NOMO-1 treated with DMSO at 0.1 percent for 48 hours (cell line): ENCODE data around the gene VIPAS39.
A peak's percentile ranks its signal among the peaks of the same experiment; 100 is the strongest.
"Not testable (repeated sequence)": the region's sequence is repeated elsewhere in the genome, so short reads cannot be mapped to it uniquely, and the experiment has no call there.

ENCODE experiments used
- DNase-seq: peaks from one replicate; lab custom pipeline; 2025; ENCODE audit not compliant: unreplicated experiment; lab: John Stamatoyannopoulos, UW

VIPAS39 gene

DNA sequence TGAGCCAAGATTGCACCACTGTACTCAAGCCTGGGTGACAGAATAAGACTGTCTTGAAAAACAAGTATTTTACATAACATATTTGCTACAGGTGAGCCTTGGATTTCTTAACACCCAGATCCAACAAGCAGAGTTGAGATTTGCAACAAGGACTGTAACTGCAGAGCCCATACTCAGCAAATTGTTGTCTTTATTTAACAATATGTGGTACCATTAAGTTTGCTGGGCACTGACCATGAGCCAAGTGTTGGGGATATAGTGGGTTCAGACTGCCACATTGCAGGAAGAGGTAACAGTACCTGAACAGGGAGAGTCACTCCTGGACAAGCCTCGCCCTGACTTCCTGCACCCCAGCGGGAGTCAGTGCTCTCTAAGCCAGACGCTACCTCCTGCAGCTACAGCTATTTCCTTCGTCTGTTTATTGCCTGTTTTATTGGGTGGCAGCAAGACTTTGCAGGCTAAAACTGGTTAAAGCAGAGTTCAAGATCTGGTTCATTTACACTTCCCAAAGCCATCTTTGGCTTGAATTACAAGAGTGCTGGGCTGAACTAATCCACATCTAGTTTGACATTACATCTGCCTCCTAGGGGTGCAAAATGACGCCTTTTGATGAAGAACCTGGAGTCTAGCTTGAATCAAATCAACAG lies 12.9 kb upstream of the VIPAS39 start:
- DNase-seq = no peak

GRCh38 chr14:77469539-77469938 lies 12.1 kb upstream of the VIPAS39 start:
- DNase-seq = no peak

- no peak for DNase-seq
These were observed 11.7 kb upstream of the VIPAS39 start for GRCh38 chr14:77469067-77469505.

DNA sequence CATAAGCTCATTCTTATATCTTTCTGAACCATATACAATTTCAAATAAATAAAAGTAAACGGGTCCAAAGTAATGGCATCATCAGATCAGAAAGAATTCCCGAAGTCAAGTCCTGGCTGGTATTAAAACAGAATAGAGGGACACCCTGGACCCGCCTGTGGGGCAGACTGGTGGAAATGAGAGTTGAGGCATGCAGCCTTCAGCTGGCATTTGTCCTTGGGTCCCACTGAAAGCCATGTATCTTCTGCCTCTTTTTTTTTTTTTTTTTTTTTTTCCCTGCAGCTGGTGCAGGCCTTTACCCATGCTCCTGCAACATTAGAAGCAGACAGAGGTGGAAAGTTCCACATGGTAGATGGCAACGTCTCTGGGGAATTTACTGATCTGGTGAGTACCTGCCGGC lies 10.4 kb upstream of the VIPAS39 start:
- DNase-seq = no peak

DNA sequence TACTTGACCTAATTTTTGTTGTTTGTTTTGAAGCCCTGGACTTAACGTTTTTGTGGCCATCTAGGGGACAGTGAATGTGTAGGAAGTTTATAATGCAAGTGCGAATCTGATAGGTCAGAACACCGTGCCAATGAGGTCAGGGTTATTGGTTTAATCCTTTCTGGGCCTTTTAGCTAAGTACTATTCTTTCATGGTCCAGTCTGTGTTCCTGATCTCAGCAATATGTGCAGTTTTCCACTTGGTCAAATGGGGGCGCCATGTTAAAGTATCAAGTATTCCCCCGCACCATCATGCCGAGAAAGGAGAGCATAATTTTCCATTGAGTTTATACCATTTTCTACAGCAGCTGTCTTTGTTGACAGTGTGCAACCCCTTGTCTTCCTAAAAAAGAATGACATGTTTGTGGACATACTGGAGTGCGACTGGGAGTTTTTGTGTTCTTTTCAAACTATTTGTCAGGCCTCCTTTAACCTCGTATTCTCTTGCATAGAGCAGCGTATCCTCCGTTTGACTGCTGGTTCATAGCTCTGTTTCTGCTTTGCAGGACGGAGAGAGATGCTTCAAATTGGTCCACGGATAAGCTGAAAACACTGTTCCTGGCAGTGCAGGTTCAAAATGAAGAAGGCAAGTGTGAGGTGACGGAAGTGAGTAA lies 1.8 kb upstream of the VIPAS39 start:
- peak; percentile 61 for DNase-seq

GRCh38 chr14:77458249-77458950 lies 999 bp upstream of the VIPAS39 start:
- DNase-seq = peak; percentile 12

GRCh38 chr14:77457115-77457521 lies 283 bp downstream of the VIPAS39 start:
- no peak for DNase-seq

DNA sequence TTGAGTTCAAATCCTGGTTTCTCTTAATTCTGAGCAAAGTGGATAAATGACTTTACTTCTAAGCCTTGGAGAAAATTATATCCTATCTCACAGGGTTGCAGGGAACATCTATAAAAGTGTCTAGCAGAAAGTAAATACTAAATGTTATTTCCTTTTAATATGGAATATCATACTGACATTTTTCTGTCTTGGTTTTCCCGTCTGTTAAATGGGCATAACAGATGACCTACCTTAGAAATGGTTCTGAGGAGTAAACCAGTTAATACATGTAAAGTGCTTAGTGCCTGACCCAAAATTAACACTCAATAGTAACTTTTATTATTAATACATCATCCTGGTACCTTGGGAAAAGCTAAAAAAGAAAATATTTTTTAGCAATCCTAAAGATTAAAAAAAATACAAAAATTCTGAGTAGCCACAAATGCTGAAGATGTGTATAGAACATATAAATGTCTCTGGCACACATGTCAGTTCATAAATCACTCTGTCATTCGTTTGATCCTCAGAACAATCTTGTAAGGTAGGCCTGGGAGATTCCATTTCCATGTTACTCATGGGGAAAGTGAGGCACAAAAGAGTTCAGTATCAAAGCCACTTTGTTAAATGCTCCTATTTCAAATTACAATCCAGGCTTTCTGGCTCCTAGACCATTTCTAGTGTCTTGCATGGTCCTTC lies 1.3 kb downstream of the VIPAS39 start:
- no peak for DNase-seq

DNA sequence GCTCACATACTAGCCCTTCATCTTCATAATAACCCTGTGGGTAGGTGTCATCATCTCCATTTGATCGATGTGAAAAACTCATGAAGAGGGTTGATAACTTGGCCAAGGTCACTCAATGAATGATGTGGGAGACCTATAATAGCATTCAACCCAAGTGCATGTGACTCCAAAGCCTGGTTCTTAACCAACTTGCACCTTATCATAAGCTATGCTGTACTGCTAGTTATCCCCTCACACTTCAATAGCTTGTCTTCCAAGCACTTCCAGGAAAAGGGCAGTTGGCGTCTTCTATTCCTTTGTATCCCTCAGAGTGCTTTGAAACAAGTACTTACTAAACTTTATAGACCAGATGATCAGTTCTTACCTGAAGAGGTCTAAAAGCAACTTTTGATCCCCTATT lies 15.2 kb downstream of the VIPAS39 start:
- DNase-seq = no peak

- DNase-seq = no peak
These were observed 17.5 kb downstream of the VIPAS39 start for GRCh38 chr14:77439861-77440260.

- DNase-seq = no peak
These were observed 18.8 kb downstream of the VIPAS39 start for GRCh38 chr14:77438596-77438995.

GRCh38 chr14:77436042-77436441 lies 21.4 kb downstream of the VIPAS39 start:
- no peak for DNase-seq

GRCh38 chr14:77426396-77426795 lies 31.0 kb downstream of the VIPAS39 start:
- DNase-seq = no peak

DNA sequence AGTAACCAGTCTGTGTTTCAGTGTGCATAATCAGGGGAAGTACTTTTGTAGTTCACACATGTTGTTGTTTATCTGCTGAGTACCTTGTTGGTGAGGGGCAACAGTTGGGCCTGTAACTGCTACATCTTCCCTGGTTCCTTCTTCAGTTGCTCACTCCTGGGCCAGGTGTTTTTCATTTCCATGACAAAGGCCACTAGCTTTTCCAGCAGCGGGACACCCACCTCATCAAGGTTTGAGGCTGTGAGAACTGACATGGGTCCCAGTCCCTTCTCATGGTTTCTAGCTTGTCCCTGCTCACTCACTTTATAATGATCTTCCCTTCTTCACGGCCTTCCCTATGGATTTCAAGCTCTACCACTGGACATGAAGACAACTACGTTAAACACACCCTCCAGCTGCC lies 32.5 kb downstream of the VIPAS39 start:
- DNase-seq = no peak

GRCh38 chr14:77423423-77423822 lies 34.0 kb downstream of the VIPAS39 start, which contains the start of gene NOXRED1:
Gene NOXRED1 (minus strand): TSS chr14:77423523. CDS start chr14:77422889, 634 bp downstream.
- DNase-seq = no peak

GRCh38 chr14:77421201-77421600 lies 36.2 kb downstream of the VIPAS39 start:
- no peak for DNase-seq

DNA sequence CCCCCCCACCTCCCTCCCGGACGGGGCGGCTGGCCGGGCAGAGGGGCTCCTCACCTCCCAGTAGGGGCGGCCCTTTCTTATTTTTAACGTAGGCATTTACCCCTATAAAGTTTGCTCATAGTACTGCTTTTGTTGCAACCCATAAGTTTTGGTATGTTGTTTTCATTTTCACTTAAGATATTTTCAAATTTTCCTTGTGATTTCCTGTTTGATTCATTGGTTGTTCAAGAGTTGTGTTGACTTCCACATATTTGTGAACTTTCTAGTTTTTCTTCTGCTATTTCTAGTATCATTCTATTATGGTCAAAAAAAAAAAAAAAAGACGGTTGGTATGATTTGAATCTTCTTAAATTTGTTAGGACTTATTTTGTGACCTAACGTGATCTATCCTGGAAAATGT lies 40.6 kb downstream of the VIPAS39 start:
- peak; percentile 34 for DNase-seq

DNA sequence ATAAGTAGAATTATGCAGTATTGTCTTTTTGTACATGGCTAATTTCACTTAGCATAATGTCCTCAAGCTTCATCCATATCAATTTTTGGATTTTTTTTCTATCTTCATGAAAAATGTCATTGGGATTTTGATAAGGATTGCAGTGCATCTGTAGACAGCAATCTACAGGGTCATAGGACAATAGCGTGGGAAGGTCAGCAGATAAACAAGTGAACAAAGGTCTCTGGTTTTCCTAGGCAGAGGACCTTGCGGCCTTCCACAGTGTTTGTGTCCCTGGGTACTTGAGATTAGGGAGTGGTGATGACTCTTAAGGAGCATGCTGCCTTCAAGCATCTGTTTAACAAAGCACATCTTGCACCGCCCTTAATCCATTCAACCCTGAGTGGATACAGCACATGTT lies 41.3 kb downstream of the VIPAS39 start:
- not testable (repeated sequence) for DNase-seq

DNA sequence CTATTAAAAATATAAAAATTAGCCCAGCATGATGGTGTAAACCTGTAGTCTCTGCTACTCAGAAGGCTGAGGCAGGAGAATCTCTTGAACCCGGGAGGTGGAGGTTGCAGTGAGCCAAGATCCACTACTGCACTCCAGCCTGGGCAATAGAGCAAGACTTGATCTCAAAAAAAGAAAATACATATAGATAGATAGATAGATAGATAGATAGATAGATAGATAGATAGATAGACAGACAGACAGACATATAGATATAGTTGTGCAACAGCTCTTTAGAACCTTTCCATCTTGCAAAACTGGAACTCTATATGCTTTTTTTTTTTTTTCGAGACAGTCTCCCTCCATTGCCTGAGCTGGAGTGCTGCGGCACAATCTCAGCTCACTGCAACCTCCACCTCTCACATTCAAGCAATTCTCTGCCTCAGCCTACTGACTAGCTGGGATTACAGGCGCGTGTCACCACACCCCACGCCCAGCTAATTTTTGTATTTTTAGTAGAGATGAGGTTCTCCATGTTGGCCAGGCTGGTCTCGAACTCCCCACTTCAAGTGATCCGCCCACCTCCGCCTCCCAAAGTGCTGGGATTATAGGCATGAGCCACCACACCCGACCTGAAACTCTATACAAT lies 41.9 kb downstream of the VIPAS39 start:
- DNase-seq = not testable (repeated sequence)

DNA sequence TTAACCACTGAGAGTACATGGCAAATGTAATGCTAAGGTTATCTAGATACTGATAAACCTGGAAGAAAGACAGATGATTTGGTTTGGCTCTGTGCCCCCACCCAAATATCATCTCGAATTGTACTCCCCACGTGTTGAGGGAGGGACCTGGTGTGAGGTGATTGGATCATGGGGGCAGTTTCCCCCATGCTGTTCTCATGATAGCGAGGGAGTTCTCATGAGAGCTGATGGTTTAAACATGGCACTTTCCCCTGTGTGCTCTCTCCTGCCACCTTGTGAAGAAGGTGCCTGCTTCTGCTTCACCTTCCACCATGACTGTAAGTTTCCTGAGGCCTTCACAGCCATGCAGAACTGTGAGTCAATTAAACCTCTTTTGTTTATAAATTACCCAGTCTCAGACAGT lies 48.3 kb downstream of the VIPAS39 start:
- DNase-seq = peak; percentile 34

- DNase-seq = peak; percentile 93
These were observed 50.2 kb downstream of the VIPAS39 start for GRCh38 chr14:77407158-77407557.
